Subcutaneous adipose tissue (tissue), 4 donors: Measurements from ENCODE around the gene NCOA5. TPM values are rescaled to one million over a fixed set of nuclear protein-coding genes. Genes with fewer than 3 reads are reported as not detected.

Experiments used
- total RNA-seq, 4 donors: library from RNA; depleted of rRNA; stranded (reverse); fragments of >200 nt; gene quantifications; one replicate each; pipeline ENCODE4 v1.1.0, GENCODE V29; 2016
- TF ChIP-seq, protein P1 (sequence below): fragments of 450-650 bp; IDR thresholded peaks from one replicate; pipeline ENCODE4 v1.5.1; 2016; ENCODE audit warnings: low read depth, mild to moderate bottlenecking, control low read depth, antibody characterized with exemption, moderate library complexity

Gene NCOA5
- total RNA-seq, 4 donors from 2014 or later = 23.3 to 26.9 (median 26.3) TPM

DNA sequence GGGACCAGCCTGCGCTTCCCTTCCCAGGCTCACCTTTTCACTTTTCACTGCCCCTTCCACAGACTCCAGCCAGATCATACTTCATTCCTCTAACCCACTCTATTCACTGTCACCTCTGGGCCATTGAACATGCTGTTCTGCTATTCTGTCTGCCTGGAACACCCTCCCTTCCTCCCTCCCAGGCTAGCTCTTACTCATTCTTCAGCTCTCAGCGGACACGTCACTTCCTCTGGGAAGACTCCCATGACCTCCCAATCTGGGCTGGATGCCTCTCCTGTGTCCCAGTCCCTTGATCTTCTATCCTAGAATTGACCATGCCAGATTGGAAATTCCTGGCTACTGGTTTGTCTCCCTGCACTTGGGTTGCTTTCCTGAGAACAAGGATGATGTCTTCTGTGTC lies 55.7 kb downstream of the NCOA5 start:
- TF ChIP-seq, protein P1, sequence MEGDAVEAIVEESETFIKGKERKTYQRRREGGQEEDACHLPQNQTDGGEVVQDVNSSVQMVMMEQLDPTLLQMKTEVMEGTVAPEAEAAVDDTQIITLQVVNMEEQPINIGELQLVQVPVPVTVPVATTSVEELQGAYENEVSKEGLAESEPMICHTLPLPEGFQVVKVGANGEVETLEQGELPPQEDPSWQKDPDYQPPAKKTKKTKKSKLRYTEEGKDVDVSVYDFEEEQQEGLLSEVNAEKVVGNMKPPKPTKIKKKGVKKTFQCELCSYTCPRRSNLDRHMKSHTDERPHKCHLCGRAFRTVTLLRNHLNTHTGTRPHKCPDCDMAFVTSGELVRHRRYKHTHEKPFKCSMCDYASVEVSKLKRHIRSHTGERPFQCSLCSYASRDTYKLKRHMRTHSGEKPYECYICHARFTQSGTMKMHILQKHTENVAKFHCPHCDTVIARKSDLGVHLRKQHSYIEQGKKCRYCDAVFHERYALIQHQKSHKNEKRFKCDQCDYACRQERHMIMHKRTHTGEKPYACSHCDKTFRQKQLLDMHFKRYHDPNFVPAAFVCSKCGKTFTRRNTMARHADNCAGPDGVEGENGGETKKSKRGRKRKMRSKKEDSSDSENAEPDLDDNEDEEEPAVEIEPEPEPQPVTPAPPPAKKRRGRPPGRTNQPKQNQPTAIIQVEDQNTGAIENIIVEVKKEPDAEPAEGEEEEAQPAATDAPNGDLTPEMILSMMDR = no peak

DNA sequence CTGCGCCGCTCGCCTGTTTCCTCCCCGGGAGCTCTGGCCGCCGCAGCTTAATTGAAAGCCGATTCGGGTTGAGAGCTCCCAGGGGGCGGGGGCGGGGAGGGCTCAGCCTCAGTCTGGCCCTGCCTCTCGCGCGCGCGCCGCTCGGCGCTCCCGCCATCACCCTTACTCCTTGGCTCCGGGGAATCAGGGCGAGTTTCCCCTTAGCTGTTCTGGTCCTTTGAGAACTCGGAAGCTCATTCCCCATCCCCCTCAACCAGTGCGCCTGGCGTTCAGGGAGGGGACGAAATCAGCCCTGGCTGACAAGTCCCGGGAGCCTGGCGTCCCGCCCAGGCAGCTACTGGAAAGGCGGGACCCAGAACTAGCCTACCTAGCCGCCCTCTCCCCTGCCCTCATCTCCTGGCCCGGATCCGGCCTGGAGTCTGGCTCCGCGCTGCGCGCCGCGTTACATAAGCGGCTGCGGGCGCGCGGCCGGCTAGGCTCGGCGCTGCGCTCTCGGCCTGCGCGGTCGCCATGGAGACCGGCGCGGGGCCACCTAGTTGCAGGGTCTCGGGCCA lies 58.0 kb downstream of the NCOA5 start:
- TF ChIP-seq, protein P1 = no peak

DNA sequence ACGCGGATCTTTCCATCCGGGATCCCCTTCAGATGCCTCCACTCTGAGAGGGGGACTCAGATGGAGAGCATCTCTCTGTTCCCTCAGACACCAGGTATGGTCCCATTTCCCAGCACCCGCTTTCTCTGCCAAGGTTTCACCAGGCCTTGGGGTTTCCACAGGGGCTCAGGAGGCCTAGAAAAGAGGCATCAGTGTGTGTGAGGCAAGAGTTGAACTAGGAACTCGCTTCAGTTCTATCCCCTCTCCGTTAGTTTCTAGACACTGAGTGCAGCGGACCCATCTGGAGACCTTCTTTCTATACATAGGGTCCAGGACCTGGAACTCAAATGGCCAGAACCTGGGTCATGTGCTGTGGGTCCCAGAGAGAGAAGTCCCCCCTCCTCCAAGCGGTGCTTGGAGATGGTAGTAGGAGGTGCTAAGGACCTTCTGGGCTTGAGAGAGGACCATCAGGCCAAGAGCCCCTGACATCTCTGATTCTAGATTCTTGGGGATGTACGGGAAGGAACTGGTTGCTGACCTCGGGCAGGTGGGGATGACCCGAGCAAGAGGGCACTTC lies 58.7 kb downstream of the NCOA5 start:
- TF ChIP-seq, protein P1 = no peak

DNA sequence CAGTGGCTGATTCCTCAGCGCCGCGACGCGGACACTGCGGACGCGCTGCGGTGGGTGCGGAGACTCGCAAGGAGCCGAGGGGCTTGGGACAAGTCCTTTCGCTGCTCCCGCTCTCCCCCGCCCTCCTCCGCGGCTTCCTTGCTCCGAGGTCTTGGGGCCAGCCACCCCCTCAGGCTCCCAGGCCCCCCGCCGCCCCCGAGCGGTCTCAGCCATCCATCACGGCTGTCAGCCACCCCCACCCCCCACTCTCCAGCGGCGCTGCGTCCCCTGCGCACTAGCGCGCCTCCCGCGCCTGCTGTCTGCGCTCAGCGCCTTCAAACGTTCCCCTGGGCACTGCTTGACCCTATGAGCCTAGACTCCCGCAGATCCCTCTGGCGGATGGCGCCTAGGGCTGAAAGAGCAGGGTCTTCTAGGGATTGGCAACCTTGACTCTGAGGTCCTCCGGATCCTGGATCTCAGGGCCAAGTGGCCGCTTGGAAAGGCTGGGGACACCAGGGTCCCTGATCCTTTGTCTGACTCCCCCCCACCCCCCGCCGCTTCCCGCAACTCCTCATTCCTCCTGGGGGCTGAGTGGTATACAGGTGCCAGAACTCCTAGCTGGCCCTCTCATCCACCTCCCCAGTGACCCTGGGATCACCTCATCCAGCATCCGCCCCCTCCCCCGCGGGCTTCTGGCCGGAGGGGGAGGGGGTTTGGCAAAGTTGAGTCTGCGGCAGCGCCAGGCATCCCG lies 59.3 kb downstream of the NCOA5 start:
- TF ChIP-seq, protein P1 = no peak

DNA sequence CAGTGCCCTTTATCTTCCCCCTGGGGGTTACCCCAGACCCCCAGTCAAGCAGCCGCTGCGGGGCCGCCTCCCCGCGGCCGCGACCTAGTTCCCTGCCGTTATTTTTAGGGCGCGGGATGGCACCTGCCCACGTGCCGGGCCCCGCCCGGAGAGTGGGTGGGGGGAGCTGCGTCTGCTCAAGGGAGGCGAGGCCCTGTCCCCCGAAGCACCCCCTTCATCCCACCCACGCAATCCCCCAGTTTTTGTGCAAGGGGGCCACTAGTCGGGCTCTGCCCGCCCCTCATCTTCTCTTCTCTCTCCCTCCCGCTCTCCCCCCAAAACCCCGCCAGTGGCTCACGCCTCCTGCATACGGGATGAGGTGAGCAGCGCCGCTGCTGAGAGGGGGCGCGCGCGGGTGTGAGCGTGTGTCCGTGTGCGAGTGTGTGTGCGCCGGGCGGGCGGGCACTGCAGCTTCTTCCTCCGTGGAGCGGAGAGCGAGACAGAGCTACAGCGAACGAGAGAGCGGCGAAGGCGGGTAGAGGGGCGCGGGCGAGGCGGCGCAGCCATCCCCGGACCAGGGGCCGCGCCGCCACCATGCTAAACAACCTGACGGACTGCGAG lies 60.9 kb downstream of the NCOA5 start, which contains the start of gene SLC12A5:
Gene SLC12A5 (plus strand): TSS at position 444 of the 600 bp plus-strand sequence. CDS start 130 bp downstream, at position 574.
- TF ChIP-seq, protein P1 = no peak

DNA sequence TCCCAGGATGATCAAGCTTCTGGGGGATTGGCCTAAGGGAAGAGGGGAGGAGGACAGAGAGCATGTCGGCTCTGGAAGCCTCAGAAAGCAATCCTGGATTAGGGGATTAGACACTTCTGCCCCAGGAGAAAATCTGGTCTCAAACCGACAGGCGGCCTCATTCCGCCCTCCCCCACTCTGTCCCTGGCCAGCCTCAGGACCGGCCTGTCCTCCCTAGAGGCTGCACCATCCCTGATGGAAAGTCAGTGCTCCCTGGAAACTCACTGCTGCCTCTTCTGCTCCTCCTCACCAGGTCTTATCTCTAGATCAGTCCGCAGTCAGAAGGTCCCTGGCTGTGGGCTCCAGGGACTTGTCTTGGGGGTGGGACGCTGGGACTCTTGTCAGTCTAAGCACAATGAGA lies 61.7 kb downstream of the NCOA5 start:
- TF ChIP-seq, protein P1 = no peak

DNA sequence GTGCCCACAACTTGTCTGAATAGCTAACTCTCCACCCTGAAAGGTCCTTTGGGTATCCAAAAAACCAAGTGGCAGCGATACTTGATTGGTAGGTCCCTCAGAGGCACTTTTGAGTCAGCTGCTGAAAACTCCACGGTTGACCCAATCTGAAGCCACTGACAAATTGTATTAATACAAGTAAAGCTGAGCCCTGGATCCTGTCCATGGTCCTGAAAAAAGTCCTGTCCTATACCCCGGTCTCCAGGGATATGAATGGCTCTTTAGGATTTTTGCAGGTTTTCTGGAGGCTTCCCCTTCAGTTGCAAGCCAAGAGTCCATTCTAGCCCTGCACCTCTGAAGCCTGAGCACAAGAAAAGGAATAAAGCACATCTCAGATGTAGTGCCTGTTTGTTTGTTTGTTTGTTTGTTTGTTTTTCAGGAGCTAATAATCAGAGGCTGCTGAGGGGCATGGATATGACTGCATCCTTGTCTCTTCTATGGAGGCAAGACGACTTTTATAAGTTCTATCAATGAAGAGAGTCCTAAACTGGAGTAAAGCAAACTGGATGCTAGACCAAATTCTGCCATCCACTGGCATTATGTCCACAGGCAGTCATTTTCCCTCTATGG lies 62.4 kb downstream of the NCOA5 start:
- TF ChIP-seq, protein P1 = no peak
